GM19452 (cell line): ENCODE results near the gene OPALIN.

Source experiments
- ATAC-seq: cut with Tn5 transposase; IDR thresholded peaks from one replicate; pipeline ENCODE4 v1.9.1; 2021; ENCODE audit not compliant: unreplicated experiment

Gene OPALIN

GRCh38 chr10:96374639-96374984 lies 15.8 kb upstream of the OPALIN start:
- ATAC-seq = no peak

GRCh38 chr10:96374004-96374403 lies 15.2 kb upstream of the OPALIN start:
- no peak for ATAC-seq

GRCh38 chr10:96371356-96371755 lies 12.6 kb upstream of the OPALIN start:
- no peak for ATAC-seq

GRCh38 chr10:96370584-96371157 lies 11.9 kb upstream of the OPALIN start:
- ATAC-seq = no peak

GRCh38 chr10:96369890-96370583 lies 11.2 kb upstream of the OPALIN start:
- no peak for ATAC-seq

GRCh38 chr10:96368971-96369370 lies 10.2 kb upstream of the OPALIN start:
- ATAC-seq = no peak

GRCh38 chr10:96367470-96367869 lies 8.7 kb upstream of the OPALIN start:
- no peak for ATAC-seq

- no peak for ATAC-seq
Measured at GRCh38 chr10:96366508-96366907, 7.7 kb upstream of the OPALIN start.

- ATAC-seq = no peak
Measured at GRCh38 chr10:96365571-96365970, 6.8 kb upstream of the OPALIN start.

- no peak for ATAC-seq
Measured at GRCh38 chr10:96360766-96361165, 2.0 kb upstream of the OPALIN start.

- no peak for ATAC-seq
Measured at GRCh38 chr10:96360331-96360730, 1.5 kb upstream of the OPALIN start.

- no peak for ATAC-seq
Measured at GRCh38 chr10:96359616-96360015, 814 bp upstream of the OPALIN start.

GRCh38 chr10:96357038-96357620 lies 1.7 kb downstream of the OPALIN start:
- no peak for ATAC-seq

- no peak for ATAC-seq
Measured at GRCh38 chr10:96352582-96352981, 6.2 kb downstream of the OPALIN start.

- ATAC-seq = no peak
Measured at GRCh38 chr10:96352027-96352426, 6.8 kb downstream of the OPALIN start.

- ATAC-seq = no peak
Measured at GRCh38 chr10:96346295-96346694, 12.5 kb downstream of the OPALIN start.

GRCh38 chr10:96345222-96345621 lies 13.6 kb downstream of the OPALIN start:
- no peak for ATAC-seq

GRCh38 chr10:96344178-96344577 lies 14.6 kb downstream of the OPALIN start:
- ATAC-seq = no peak

- no peak for ATAC-seq
Measured at GRCh38 chr10:96342402-96342801, 16.4 kb downstream of the OPALIN start.

- ATAC-seq = no peak
Measured at GRCh38 chr10:96341219-96342182, 17.3 kb downstream of the OPALIN start.
